Measurements from ENCODE around the gene ATXN7L3B. TPM values are rescaled to one million over a fixed set of nuclear protein-coding genes. Genes with fewer than 3 reads are reported as not detected.
"Not testable (repeated sequence)": the region's sequence is repeated elsewhere in the genome, so short reads cannot be mapped to it uniquely, and the experiment has no call there.

ATXN7L3B gene
- total RNA-seq, 1 donor from 2014 or later = 83.4 TPM

- no peak for DNase-seq
- Mint-ChIP-seq H3K9me3 (ENCODE audit: unreplicated experiment) (no peaks in the 10 kb centered on the region), H3K36me3 (ENCODE audit: unreplicated experiment) (no peaks in the 10 kb centered on the region), H3K4me1 (ENCODE audit: low read depth, unreplicated experiment) (no peaks in the 10 kb centered on the region), H3K27ac (ENCODE audit: unreplicated experiment) (no peak overlapping the region), H3K27me3 (ENCODE audit: unreplicated experiment) (no peaks in the 10 kb centered on the region), H3K4me3 (ENCODE audit: unreplicated experiment) (no peak overlapping the region)
- TF ChIP-seq CTCF (IDR thresholded peaks at IDR 0.05; ENCODE audit: partially characterized antibody, unreplicated experiment) = no peak
Measured at GRCh38 chr12:74499192-74499591, 38.4 kb upstream of the ATXN7L3B start.

GRCh38 chr12:74508873-74509657, 28.6 kb upstream of the ATXN7L3B start:
- peak overlapping the region; percentile 88 for H3K4me3 Mint-ChIP-seq (ENCODE audit: unreplicated experiment)
- peak overlapping the region; percentile 96 for H3K27ac Mint-ChIP-seq (ENCODE audit: unreplicated experiment)
- not testable (repeated sequence) for H3K9me3 Mint-ChIP-seq (ENCODE audit: unreplicated experiment); H3K4me1 Mint-ChIP-seq (ENCODE audit: low read depth, unreplicated experiment); H3K27me3 Mint-ChIP-seq (ENCODE audit: unreplicated experiment); H3K36me3 Mint-ChIP-seq (ENCODE audit: unreplicated experiment)
- DNase-seq = peak; percentile 20

GRCh38 chr12:74509886-74510285, 27.7 kb upstream of the ATXN7L3B start:
- Mint-ChIP-seq H3K27me3 (ENCODE audit: unreplicated experiment) (no peaks in the 10 kb centered on the region), H3K36me3 (ENCODE audit: unreplicated experiment) (no peaks in the 10 kb centered on the region), H3K27ac (ENCODE audit: unreplicated experiment) (no peak overlapping the region), H3K4me3 (ENCODE audit: unreplicated experiment) (no peak overlapping the region), H3K4me1 (ENCODE audit: low read depth, unreplicated experiment) (no peaks in the 10 kb centered on the region), H3K9me3 (ENCODE audit: unreplicated experiment) (peaks cover 4% of the 10 kb centered on the region)
- TF ChIP-seq CTCF (IDR thresholded peaks at IDR 0.05; ENCODE audit: partially characterized antibody, unreplicated experiment) = no peak
- no peak for DNase-seq

- H3K4me3 Mint-ChIP-seq (ENCODE audit: unreplicated experiment) = no peak overlapping the region
- no peaks in the 10 kb centered on the region for H3K27me3 Mint-ChIP-seq (ENCODE audit: unreplicated experiment)
- no peaks in the 10 kb centered on the region for H3K4me1 Mint-ChIP-seq (ENCODE audit: low read depth, unreplicated experiment)
- no peaks in the 10 kb centered on the region for H3K36me3 Mint-ChIP-seq (ENCODE audit: unreplicated experiment)
- peaks cover under 1% of the 10 kb centered on the region for H3K9me3 Mint-ChIP-seq (ENCODE audit: unreplicated experiment)
- no peak for DNase-seq
- no peak overlapping the region for H3K27ac Mint-ChIP-seq (ENCODE audit: unreplicated experiment)
- no peak for TF ChIP-seq CTCF (IDR thresholded peaks at IDR 0.05; ENCODE audit: partially characterized antibody, unreplicated experiment)
Measured at GRCh38 chr12:74514098-74514872, 23.4 kb upstream of the ATXN7L3B start.

GRCh38 chr12:74515849-74516248, 21.8 kb upstream of the ATXN7L3B start:
- Mint-ChIP-seq H3K9me3 (ENCODE audit: unreplicated experiment) (no peaks in the 10 kb centered on the region), H3K27ac (ENCODE audit: unreplicated experiment) (no peak overlapping the region), H3K4me1 (ENCODE audit: low read depth, unreplicated experiment) (no peaks in the 10 kb centered on the region), H3K27me3 (ENCODE audit: unreplicated experiment) (no peaks in the 10 kb centered on the region), H3K36me3 (ENCODE audit: unreplicated experiment) (no peaks in the 10 kb centered on the region), H3K4me3 (ENCODE audit: unreplicated experiment) (no peak overlapping the region)
- TF ChIP-seq CTCF (IDR thresholded peaks at IDR 0.05; ENCODE audit: partially characterized antibody, unreplicated experiment) = no peak
- no peak for DNase-seq

Measured in glutamatergic neuron (in vitro differentiated cells).